ENCODE results near the gene AQP5.

AQP5 gene

DNA sequence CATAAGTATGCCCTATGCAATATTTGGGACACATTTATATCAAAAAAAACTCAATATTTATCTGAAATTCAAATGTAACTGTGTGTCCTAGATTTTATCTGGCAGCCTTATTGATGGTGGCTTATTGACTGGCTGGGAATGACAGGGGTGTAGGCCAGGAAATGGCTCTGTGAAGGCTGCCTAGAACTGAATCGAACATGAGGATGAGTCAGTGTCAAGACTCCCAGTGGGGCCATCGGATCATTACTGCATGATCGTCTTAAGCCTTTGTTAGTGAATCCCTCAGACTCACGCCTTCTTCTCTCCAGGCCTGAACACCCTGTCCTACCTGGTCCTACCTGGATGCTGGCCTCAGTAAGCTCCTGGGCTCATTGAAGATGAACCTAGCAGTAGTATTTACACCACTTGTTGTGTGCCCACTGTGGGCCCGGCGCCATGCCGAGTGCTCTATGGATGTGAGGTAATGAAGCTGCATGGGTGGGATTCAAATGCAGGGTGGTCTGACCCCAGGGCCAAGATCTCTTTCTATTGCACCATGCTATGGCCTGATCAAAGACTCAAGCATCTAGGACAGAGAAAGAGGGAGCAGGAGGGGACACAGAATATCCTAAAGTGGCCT, 36.9 kb upstream of the AQP5 start:
- H3K27me3 Mint-ChIP-seq, result peaks cover 3% of the 10 kb centered on the region
- DNase-seq (ENCODE audit: low spot score in 2 of 2), result no peak
- no peak for ATAC-seq (ENCODE audit: low read depth)
- H3K27ac Mint-ChIP-seq, result no peak overlapping the region
- H3K4me3 Mint-ChIP-seq, result no peak overlapping the region
- no peaks in the 10 kb centered on the region for H3K36me3 Mint-ChIP-seq
- H3K9me3 Mint-ChIP-seq, result no peaks in the 10 kb centered on the region
- H3K4me1 Mint-ChIP-seq, result no peaks in the 10 kb centered on the region

GRCh38 chr12:49925433-49926204, 36.1 kb upstream of the AQP5 start:
- no peaks in the 10 kb centered on the region for H3K9me3 Mint-ChIP-seq

DNA sequence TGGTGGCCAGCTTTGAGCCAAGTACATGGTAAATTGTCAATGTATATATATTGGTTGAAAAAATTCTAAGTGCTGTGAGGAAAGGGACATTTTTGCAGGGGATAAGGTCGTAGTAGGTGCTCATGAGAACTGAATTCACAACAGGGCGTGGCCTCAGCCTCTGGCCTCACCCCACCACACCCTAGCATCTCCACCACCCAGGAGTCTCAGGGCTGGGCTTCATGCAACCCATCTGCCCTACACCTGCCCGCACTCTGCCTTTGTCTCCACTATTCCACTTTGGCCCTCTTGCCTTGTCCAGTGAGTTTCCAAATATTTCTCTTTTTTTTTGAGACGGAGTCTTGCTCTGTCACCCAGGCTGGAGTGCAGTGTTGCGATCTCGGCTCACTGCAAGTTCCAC, 33.2 kb upstream of the AQP5 start:
- H3K4me3 Mint-ChIP-seq, result no peak overlapping the region
- ATAC-seq (ENCODE audit: low read depth), result no peak

More at GRCh38 chr12:49925433-49926204, 36.1 kb upstream of the AQP5 start:
- Mint-ChIP-seq H3K4me1 (no peaks in the 10 kb centered on the region), H3K27ac (no peak overlapping the region), H3K36me3 (no peaks in the 10 kb centered on the region), H3K4me3 (no peak overlapping the region), H3K27me3 (peaks cover 5% of the 10 kb centered on the region)
- ATAC-seq (ENCODE audit: low read depth) (no peak), DNase-seq (ENCODE audit: low spot score in 2 of 2) (no peak)

GRCh38 chr12:49929581-49929980, 32.1 kb upstream of the AQP5 start:
- no peaks in the 10 kb centered on the region for H3K9me3 Mint-ChIP-seq
- no peak overlapping the region for H3K4me3 Mint-ChIP-seq
- H3K27ac Mint-ChIP-seq, result no peak overlapping the region
- DNase-seq (ENCODE audit: low spot score in 2 of 2) (no peak), ATAC-seq (ENCODE audit: low read depth) (no peak)
- H3K36me3 Mint-ChIP-seq, result no peaks in the 10 kb centered on the region
- H3K4me1 Mint-ChIP-seq, result no peaks in the 10 kb centered on the region
- H3K27me3 Mint-ChIP-seq, result peaks cover 6% of the 10 kb centered on the region

More for the DNA sequence above, 33.2 kb upstream of the AQP5 start:
- no peak overlapping the region for H3K27ac Mint-ChIP-seq
- H3K9me3 Mint-ChIP-seq, result no peaks in the 10 kb centered on the region
- no peak for DNase-seq (ENCODE audit: low spot score in 2 of 2)
- H3K4me1 Mint-ChIP-seq, result no peaks in the 10 kb centered on the region
- peaks cover 5% of the 10 kb centered on the region for H3K27me3 Mint-ChIP-seq
- H3K36me3 Mint-ChIP-seq, result no peaks in the 10 kb centered on the region

DNA sequence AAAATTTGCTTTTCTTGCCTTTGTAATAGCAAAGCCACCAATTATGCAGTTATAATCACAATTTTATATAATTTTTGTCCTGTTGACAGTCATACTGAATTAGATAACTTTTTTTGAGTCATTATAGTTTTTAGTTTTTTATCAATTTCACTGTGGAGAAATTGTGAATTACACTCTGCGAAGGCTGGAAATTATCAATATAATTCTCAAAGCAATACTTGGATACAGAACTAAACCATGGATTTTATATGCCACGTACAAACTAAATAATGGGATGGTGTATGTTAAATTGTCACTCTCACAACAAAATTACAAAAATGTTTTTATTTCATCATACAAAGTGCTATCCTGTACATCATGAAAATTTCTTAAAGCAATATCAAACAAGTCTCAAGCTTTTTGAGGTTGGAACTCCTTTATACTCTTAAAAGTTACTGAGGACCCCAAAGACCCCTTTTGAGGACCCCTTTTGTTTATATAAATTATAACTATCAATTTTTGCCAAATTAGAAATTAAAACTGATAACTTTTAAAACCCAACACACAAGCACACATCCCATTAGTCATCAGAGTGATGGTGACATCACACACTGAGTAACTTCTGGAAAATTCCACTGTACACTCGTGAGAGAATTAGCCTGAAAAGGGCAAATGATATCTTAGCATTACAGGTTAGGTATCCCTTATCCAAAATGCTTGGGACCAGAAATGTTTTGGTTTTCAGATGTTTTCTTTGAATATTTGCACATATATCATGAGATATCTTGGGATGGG, 31.0 kb upstream of the AQP5 start:
- H3K27ac Mint-ChIP-seq, result no peak overlapping the region
- H3K36me3 Mint-ChIP-seq, result no peaks in the 10 kb centered on the region
- H3K4me1 Mint-ChIP-seq, result no peaks in the 10 kb centered on the region
- no peak for DNase-seq (ENCODE audit: low spot score in 2 of 2)
- H3K9me3 Mint-ChIP-seq, result no peaks in the 10 kb centered on the region
- peaks cover 7% of the 10 kb centered on the region for H3K27me3 Mint-ChIP-seq
- H3K4me3 Mint-ChIP-seq, result no peak overlapping the region
- ATAC-seq (ENCODE audit: low read depth), result no peak

- H3K36me3 Mint-ChIP-seq, result no peaks in the 10 kb centered on the region
- no peak overlapping the region for H3K27ac Mint-ChIP-seq
- ATAC-seq (ENCODE audit: low read depth) (no peak), DNase-seq (ENCODE audit: low spot score in 2 of 2) (no peak)
- no peaks in the 10 kb centered on the region for H3K4me1 Mint-ChIP-seq
- H3K27me3 Mint-ChIP-seq, result peaks cover 7% of the 10 kb centered on the region
- no peak overlapping the region for H3K4me3 Mint-ChIP-seq
- no peaks in the 10 kb centered on the region for H3K9me3 Mint-ChIP-seq
Measured at GRCh38 chr12:49932023-49932422, 29.6 kb upstream of the AQP5 start.

DNA sequence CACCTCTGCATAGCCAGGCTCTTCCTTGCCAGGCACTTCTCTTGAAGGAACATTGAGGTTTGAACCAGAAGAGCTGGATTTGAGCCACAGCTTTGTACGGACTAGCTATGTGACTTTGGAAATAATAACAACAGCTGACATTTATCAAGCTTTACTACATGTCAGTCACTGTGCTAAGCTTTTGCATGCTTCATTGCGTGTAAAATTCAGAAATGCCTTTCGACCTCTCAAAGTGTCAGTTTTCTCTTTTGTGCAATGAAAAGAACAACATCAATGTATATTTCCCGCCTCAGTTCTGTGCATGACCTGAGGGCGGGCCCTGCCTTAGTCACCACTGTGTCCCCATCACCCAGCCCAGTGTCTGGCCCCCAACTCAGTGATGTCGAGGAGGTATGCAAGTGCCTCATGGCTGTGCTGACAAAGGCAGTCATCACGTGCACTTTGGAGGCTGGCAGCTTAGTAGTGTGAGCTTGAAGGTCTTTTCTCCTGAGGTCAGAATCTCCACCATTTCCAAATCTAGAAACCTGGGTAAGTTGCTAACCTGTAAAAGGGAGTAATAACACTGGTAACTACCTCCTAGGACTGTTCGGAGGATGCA, 29.0 kb upstream of the AQP5 start:
- no peaks in the 10 kb centered on the region for H3K9me3 Mint-ChIP-seq
- peaks cover 7% of the 10 kb centered on the region for H3K27me3 Mint-ChIP-seq
- H3K36me3 Mint-ChIP-seq, result no peaks in the 10 kb centered on the region
- no peaks in the 10 kb centered on the region for H3K4me1 Mint-ChIP-seq
- no peak for ATAC-seq (ENCODE audit: low read depth)
- DNase-seq (ENCODE audit: low spot score in 2 of 2), result no peak
- H3K27ac Mint-ChIP-seq, result no peak overlapping the region
- H3K4me3 Mint-ChIP-seq, result no peak overlapping the region

DNA sequence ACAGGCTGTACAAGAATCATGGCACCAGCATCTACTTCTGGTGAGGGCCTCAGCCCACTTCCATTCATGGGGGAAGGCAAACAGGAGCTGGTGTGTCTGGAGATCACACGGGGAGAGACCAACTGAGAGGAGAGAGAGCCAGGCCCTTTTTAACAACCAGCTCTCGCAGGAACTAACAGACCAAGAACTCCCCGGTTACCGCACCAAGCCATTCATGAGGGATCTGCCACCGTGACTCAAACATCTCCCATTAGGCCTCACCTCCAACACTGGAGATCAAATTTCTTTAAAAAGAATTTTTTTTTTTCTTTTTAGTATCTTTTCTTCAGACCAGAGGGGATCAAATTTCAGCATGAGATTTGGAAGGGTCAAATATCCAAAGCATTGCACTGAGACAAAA, 27.9 kb upstream of the AQP5 start:
- peaks cover 9% of the 10 kb centered on the region for H3K27me3 Mint-ChIP-seq
- H3K27ac Mint-ChIP-seq, result no peak overlapping the region
- DNase-seq (ENCODE audit: low spot score in 2 of 2), result no peak
- no peak overlapping the region for H3K4me3 Mint-ChIP-seq
- no peaks in the 10 kb centered on the region for H3K4me1 Mint-ChIP-seq
- H3K9me3 Mint-ChIP-seq, result no peaks in the 10 kb centered on the region
- no peaks in the 10 kb centered on the region for H3K36me3 Mint-ChIP-seq
- ATAC-seq (ENCODE audit: low read depth), result no peak

- H3K36me3 Mint-ChIP-seq, result no peaks in the 10 kb centered on the region
- DNase-seq (ENCODE audit: low spot score in 2 of 2) (no peak), ATAC-seq (ENCODE audit: low read depth) (no peak)
- no peak overlapping the region for H3K4me3 Mint-ChIP-seq
- H3K4me1 Mint-ChIP-seq, result no peaks in the 10 kb centered on the region
- peaks cover 6% of the 10 kb centered on the region for H3K27me3 Mint-ChIP-seq
- no peak overlapping the region for H3K27ac Mint-ChIP-seq
- no peaks in the 10 kb centered on the region for H3K9me3 Mint-ChIP-seq
Measured at GRCh38 chr12:49934505-49934904, 27.2 kb upstream of the AQP5 start.

GRCh38 chr12:49936925-49937324, 24.7 kb upstream of the AQP5 start:
- DNase-seq (ENCODE audit: low spot score in 2 of 2), result no peak
- no peak for ATAC-seq (ENCODE audit: low read depth)
- Mint-ChIP-seq H3K27ac (no peak overlapping the region), H3K36me3 (no peaks in the 10 kb centered on the region), H3K4me1 (peaks cover 4% of the 10 kb centered on the region), H3K4me3 (no peak overlapping the region), H3K9me3 (no peaks in the 10 kb centered on the region), H3K27me3 (peaks cover 4% of the 10 kb centered on the region)

DNA sequence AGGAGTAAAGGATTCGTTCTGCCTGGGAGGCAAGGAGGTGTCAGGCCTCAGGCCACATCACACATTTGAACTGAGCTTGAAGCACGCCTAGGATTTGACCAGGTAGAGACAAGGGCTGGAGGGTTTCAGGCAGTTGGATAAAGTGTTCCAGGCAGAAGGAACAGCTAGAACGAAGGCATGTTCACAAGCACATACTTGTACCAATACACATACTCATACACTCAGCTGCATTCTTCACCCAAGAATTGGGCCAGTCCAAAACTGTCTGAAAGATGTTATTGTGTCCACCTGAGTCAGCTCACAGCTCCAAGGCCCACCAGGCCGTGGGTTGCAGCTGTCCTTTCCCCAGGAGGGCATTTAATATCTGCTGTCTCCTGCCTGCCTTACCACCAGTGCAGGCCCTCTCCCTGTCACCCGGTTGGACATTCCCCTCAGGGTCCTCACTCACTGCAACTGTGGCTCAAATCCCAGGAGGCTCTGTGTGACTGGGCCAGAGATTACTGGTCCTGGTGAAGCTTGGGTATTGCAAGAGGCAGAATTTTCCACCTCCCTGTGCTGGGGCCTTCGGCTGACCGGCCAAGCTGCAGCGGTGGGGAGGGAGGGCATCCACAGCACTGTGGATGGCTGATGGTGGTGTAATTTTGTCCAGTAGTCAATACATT, 23.9 kb upstream of the AQP5 start:
- Mint-ChIP-seq H3K36me3 (no peaks in the 10 kb centered on the region), H3K4me3 (no peak overlapping the region), H3K4me1 (peaks cover 8% of the 10 kb centered on the region), H3K27me3 (peaks cover 7% of the 10 kb centered on the region), H3K27ac (no peak overlapping the region), H3K9me3 (no peaks in the 10 kb centered on the region)
- ATAC-seq (ENCODE audit: low read depth) (no peak), DNase-seq (ENCODE audit: low spot score in 2 of 2) (no peak)

GRCh38 chr12:49939307-49939706, 22.4 kb upstream of the AQP5 start:
- ATAC-seq (ENCODE audit: low read depth) (no peak), DNase-seq (ENCODE audit: low spot score in 2 of 2) (no peak)
- peaks cover 8% of the 10 kb centered on the region for H3K4me1 Mint-ChIP-seq
- H3K9me3 Mint-ChIP-seq, result no peaks in the 10 kb centered on the region
- H3K36me3 Mint-ChIP-seq, result no peaks in the 10 kb centered on the region
- no peak overlapping the region for H3K4me3 Mint-ChIP-seq
- H3K27ac Mint-ChIP-seq, result no peak overlapping the region
- peaks cover 7% of the 10 kb centered on the region for H3K27me3 Mint-ChIP-seq

DNA sequence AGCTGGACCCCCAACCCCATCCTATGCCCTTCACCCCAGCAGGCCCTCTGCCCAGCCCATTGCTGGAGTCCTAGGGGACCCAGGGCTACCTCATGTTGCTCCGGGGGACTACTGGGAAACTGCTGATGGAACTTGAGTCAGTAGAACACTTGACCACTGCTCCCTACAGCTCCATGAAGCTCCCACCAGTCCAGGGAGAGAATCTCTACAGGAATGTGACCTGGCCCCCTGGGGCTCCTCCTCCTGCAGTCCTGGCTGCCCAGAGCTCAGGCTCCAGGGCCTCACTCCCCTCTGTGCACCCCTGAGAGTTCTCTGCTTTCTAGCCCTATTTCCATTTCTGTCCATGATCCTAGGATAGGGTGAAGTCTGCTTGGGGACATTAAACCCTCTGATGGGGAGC, 22.0 kb upstream of the AQP5 start:
- Mint-ChIP-seq H3K4me3 (no peak overlapping the region), H3K9me3 (no peaks in the 10 kb centered on the region), H3K27ac (no peak overlapping the region), H3K4me1 (peaks cover 8% of the 10 kb centered on the region), H3K36me3 (no peaks in the 10 kb centered on the region), H3K27me3 (peaks cover 5% of the 10 kb centered on the region)
- DNase-seq (ENCODE audit: low spot score in 2 of 2), result no peak
- no peak for ATAC-seq (ENCODE audit: low read depth)
